ENCODE data around the gene NOP14. TPM values are rescaled to one million over a fixed set of nuclear protein-coding genes. Genes with fewer than 3 reads are reported as not detected.
"Not testable (repeated sequence)": the region's sequence is repeated elsewhere in the genome, so short reads cannot be mapped to it uniquely, and the experiment has no call there.

NOP14 gene
- total RNA-seq, 6 experiments from 2014 or later, result 16.1 to 24.7 (median 19.5) TPM

DNA sequence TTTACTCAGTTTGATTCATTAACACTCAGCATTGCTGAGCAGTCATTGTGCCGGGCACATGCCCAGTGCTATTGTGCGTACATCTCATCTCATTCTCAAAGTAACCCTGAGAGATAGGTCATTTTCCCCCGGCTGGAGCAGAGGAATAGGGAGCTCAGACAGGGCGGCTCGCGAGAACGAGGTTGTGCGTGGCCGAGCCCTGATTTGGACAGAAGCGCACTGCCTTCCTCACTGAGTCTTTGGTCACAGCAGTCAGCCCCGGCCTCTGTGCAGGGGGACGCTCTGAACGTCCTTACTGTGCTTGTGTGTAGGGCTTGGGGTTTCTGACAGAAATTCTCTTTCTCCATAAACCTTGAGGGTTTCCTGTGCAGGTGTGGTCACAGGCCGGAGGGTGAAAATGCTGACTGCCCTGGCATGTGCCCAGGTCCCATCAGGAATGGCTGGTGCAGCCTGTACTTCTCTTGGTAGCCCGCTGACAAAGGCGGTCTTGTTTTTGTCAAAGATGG is 39.5 kb downstream of the NOP14 start:
- H3K4me3 ChIP-seq, result no peak overlapping the region
- no peaks in the 10 kb centered on the region for H3K9me3 ChIP-seq
- H3K4me1 ChIP-seq, result peaks cover 0 to 11% (median 0%) of the 10 kb centered on the region in 4 donors
- peaks cover 0 to 51% (median 12%) of the 10 kb centered on the region in 4 donors for H3K36me3 ChIP-seq
- DNase-seq (peak; percentile 10 to 40 (median 27)), ATAC-seq (no peak)
- TF ChIP-seq POLR2A (IDR thresholded peaks at IDR 0.05) (no peak), CTCF (IDR thresholded peaks at IDR 0.05) (no peak)
- WGBS (ENCODE audit: insufficient coverage, low coverage, low lambda C conversion rate, missing lambda C conversion rate), result 90% methylated on average over 13 of the region's 16 CpGs
- no peak overlapping the region for H3K27ac ChIP-seq
- no peaks in the 10 kb centered on the region for H3K27me3 ChIP-seq
- intact Hi-C loops (cut with DNase I), result no loop called here

DNA sequence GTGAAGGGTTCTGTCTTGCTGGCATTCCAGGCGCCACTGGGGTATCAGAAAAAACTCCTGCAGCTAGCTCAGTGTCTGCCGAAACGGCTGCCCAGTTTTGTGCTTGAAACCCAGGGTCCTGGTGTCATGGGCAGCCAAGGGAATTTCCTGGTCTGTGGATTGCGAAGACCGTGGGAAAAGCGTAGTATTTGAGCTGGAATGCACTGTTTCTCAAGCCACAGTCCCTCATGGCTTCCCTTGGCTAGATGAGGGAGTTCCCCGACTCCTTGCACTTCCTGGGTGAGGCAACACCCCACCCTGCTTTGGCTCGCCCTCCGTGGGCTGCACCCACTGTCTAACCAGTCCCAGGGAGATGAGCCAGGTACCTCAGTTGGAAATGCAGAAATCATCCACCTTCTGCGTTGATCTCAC is 40.1 kb downstream of the NOP14 start:
- ATAC-seq (no peak), DNase-seq (peak in 2 of 3 donors; percentile 6 to 17)
- no peak overlapping the region for H3K27ac ChIP-seq
- H3K36me3 ChIP-seq, result peaks cover 0 to 46% (median 10%) of the 10 kb centered on the region in 4 donors
- H3K4me3 ChIP-seq, result no peak overlapping the region
- TF ChIP-seq POLR2A (IDR thresholded peaks at IDR 0.05), result no peak
- no peak for TF ChIP-seq CTCF (IDR thresholded peaks at IDR 0.05)
- intact Hi-C loops (cut with DNase I), result no loop called here
- H3K4me1 ChIP-seq, result peaks cover 0 to 11% (median 0%) of the 10 kb centered on the region in 4 donors
- no peaks in the 10 kb centered on the region for H3K27me3 ChIP-seq
- 20% methylated on average over 1 of the region's 10 CpGs for WGBS (ENCODE audit: insufficient coverage, low coverage, low lambda C conversion rate, missing lambda C conversion rate)
- H3K9me3 ChIP-seq, result no peaks in the 10 kb centered on the region

- intact Hi-C loops (cut with DNase I); ATAC-seq; H3K4me3 ChIP-seq; H3K9me3 ChIP-seq; H3K27ac ChIP-seq; H3K27me3 ChIP-seq: not testable (repeated sequence)
- H3K4me1 ChIP-seq, result peaks cover 0 to 11% (median 0%) of the 10 kb centered on the region in 4 donors
- WGBS (ENCODE audit: insufficient coverage, low coverage, low lambda C conversion rate, missing lambda C conversion rate), result 68% methylated on average over 4 of the region's 7 CpGs
- DNase-seq, result peak; percentile 8 to 38 (median 28)
- peaks cover 0 to 40% (median 10%) of the 10 kb centered on the region in 4 donors for H3K36me3 ChIP-seq
Observed at GRCh38 chr4:2922453-2923101, 40.6 kb downstream of the NOP14 start.

GRCh38 chr4:2918714-2919113 is 44.5 kb downstream of the NOP14 start:
- H3K36me3 ChIP-seq, result peaks cover 0 to 36% (median 8%) of the 10 kb centered on the region in 4 donors
- 93% methylated on average over 6 of the region's 8 CpGs for WGBS (ENCODE audit: insufficient coverage, low coverage, low lambda C conversion rate, missing lambda C conversion rate)
- not testable (repeated sequence) for H3K9me3 ChIP-seq

GRCh38 chr4:2918300-2918699 is 44.9 kb downstream of the NOP14 start:
- H3K36me3 ChIP-seq, result peaks cover 0 to 36% (median 9%) of the 10 kb centered on the region in 4 donors
- H3K4me1 ChIP-seq; ATAC-seq; intact Hi-C loops (cut with DNase I); H3K27me3 ChIP-seq; H3K4me3 ChIP-seq; DNase-seq; H3K27ac ChIP-seq; H3K9me3 ChIP-seq: not testable (repeated sequence)
- WGBS (ENCODE audit: insufficient coverage, low coverage, low lambda C conversion rate, missing lambda C conversion rate), result 69% methylated on average over 2 of the region's 2 CpGs

More at GRCh38 chr4:2918714-2919113, 44.5 kb downstream of the NOP14 start:
- H3K27me3 ChIP-seq; H3K4me3 ChIP-seq; H3K4me1 ChIP-seq; intact Hi-C loops (cut with DNase I); ATAC-seq; H3K27ac ChIP-seq: not testable (repeated sequence)
- peak in 1 of 3 donors; percentile 3 for DNase-seq

GRCh38 chr4:2916696-2917095 is 46.5 kb downstream of the NOP14 start:
- intact Hi-C loops (cut with DNase I); H3K4me1 ChIP-seq; H3K4me3 ChIP-seq; H3K9me3 ChIP-seq; H3K27me3 ChIP-seq; H3K27ac ChIP-seq; ATAC-seq; DNase-seq: not testable (repeated sequence)
- WGBS (ENCODE audit: insufficient coverage, low coverage, low lambda C conversion rate, missing lambda C conversion rate), result 93% methylated on average over 2 of the region's 2 CpGs
- H3K36me3 ChIP-seq, result peaks cover 0 to 35% (median 14%) of the 10 kb centered on the region in 4 donors
